HUES64 (cell line): ENCODE data around the gene CPN2.

Source experiments
- H3K27ac ChIP-seq: 2 replicates; pipeline ENCODE4 v1.7.0; 2013; ENCODE audit warnings: low read depth, low read length, inconsistent platforms
- H3K27me3 ChIP-seq: 2 replicates; pipeline ENCODE4 v1.6.1; 2013; ENCODE audit warnings: mild to moderate bottlenecking, low read length; ENCODE audit not compliant: insufficient read depth
- H3K36me3 ChIP-seq: 2 replicates; pipeline ENCODE4 v1.6.1; 2013; ENCODE audit warnings: mild to moderate bottlenecking, low read length; ENCODE audit not compliant: insufficient read depth
- H3K4me1 ChIP-seq: 2 replicates; pipeline ENCODE4 v1.6.1; 2013; ENCODE audit warnings: mild to moderate bottlenecking, low read length, moderate library complexity; ENCODE audit not compliant: insufficient read depth
- H3K4me3 ChIP-seq: 2 replicates; pipeline ENCODE4 v1.5.1; 2013; ENCODE audit warnings: mild to moderate bottlenecking, low read length, moderate library complexity
- H3K9ac ChIP-seq: 2 replicates; pipeline ENCODE4 v1.6.1; 2013; ENCODE audit warnings: mild to moderate bottlenecking, low read depth, low read length
- H3K9me3 ChIP-seq: 2 replicates; pipeline ENCODE4 v1.6.1; 2013; ENCODE audit warnings: low read depth, low read length; ENCODE audit not compliant: insufficient read depth
- WGBS: fragments of 150-250, 120-280 bp; methylation state at CpG from one replicate; pipeline ENCODE4 v1.1.7; 2013; ENCODE audit warnings: missing lambda C conversion rate; 5-methylcytosine and 5-hydroxymethylcytosine counted together

CPN2 gene

GRCh38 chr3:194320100-194320499, 31.0 kb downstream of the CPN2 start:
- Histone ChIP-seq H3K9ac (no peak overlapping the region), H3K4me1 (peaks cover 3% of the 10 kb centered on the region)

GRCh38 chr3:194318511-194319161, 32.5 kb downstream of the CPN2 start:
- H3K27ac ChIP-seq: peak overlapping the region; percentile 66; the same call in 1 of the 2 replicates
- H3K4me3 ChIP-seq: no peak overlapping the region

More at GRCh38 chr3:194320100-194320499, 31.0 kb downstream of the CPN2 start:
- Histone ChIP-seq H3K9me3 (peaks cover 25% of the 10 kb centered on the region), H3K27ac (no peak overlapping the region; the same call in 1 of the 2 replicates), H3K27me3 (peaks cover 18% of the 10 kb centered on the region), H3K36me3 (no peaks in the 10 kb centered on the region), H3K4me3 (no peak overlapping the region)
- WGBS: 94% methylated on average over 5 of the region's 5 CpGs

DNA sequence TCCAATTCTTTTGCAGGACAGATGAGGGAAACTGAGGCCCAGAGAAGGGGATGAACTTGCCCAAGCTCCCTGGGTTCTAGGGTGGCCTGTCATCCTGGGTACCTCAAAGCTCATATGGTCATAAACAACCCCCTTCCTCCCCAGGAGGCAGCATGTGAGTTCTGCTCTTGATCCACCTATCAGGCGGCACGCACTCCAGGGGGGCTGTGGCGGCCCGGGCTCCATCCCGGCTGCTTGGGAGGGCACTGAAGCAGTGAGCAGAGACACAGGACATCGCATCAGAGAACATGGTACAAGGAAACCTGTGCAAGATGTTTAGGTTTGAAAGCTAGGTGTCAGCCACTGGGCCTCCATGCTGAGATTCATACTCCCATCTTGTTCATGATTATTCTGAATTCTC, 34.2 kb downstream of the CPN2 start:
- 94% methylated on average over 6 of the region's 6 CpGs for WGBS
- Histone ChIP-seq H3K9me3 (peaks cover 25% of the 10 kb centered on the region), H3K9ac (no peak overlapping the region), H3K27ac (no peak overlapping the region), H3K4me3 (no peak overlapping the region), H3K36me3 (no peaks in the 10 kb centered on the region), H3K27me3 (peaks cover 41% of the 10 kb centered on the region), H3K4me1 (peaks cover 13% of the 10 kb centered on the region)

More at GRCh38 chr3:194318511-194319161, 32.5 kb downstream of the CPN2 start:
- Histone ChIP-seq H3K4me1 (peaks cover 7% of the 10 kb centered on the region), H3K9me3 (peaks cover 25% of the 10 kb centered on the region), H3K27me3 (peaks cover 27% of the 10 kb centered on the region), H3K9ac (no peak overlapping the region), H3K36me3 (no peaks in the 10 kb centered on the region)
- WGBS: 75% methylated on average over 3 of the region's 3 CpGs

DNA sequence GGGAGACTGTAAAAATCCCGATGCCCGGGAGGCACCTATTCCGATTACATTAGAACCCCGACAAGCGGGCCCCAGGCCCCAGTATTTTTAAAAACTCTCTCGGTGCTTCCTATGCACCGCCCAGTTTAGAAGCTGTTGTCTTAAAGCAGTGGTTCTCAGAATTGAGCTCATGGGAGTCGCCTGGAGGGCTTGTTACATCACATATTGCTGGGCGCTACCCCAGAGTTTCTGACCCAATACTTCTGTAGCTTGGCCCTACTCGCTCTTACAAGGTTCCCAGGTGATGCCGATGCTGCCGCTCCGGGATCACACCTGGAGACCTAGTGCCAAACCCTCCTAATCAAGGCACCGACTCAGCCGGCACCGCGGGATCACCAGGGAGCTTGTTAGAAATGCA, 35.2 kb downstream of the CPN2 start:
- peaks cover 25% of the 10 kb centered on the region for H3K9me3 ChIP-seq
- WGBS: 19% methylated on average over 17 of the region's 17 CpGs
- H3K27me3 ChIP-seq: peaks cover 45% of the 10 kb centered on the region
- H3K4me1 ChIP-seq: peaks cover 13% of the 10 kb centered on the region
- H3K27ac ChIP-seq: no peak overlapping the region
- H3K9ac ChIP-seq: no peak overlapping the region
- peak overlapping the region; percentile 52 for H3K4me3 ChIP-seq
- H3K36me3 ChIP-seq: no peaks in the 10 kb centered on the region

GRCh38 chr3:194315088-194315964, 35.8 kb downstream of the CPN2 start:
- peaks cover 45% of the 10 kb centered on the region for H3K27me3 ChIP-seq
- peaks cover 25% of the 10 kb centered on the region for H3K9me3 ChIP-seq
- no peaks in the 10 kb centered on the region for H3K36me3 ChIP-seq
- WGBS: 6% methylated on average over 54 of the region's 54 CpGs
- H3K9ac ChIP-seq: peak overlapping the region; percentile 51
- no peak overlapping the region for H3K27ac ChIP-seq
- H3K4me3 ChIP-seq: peak overlapping the region; percentile 52
- H3K4me1 ChIP-seq: peaks cover 13% of the 10 kb centered on the region

GRCh38 chr3:194314388-194315068, 36.6 kb downstream of the CPN2 start:
- Histone ChIP-seq H3K9me3 (peaks cover 18% of the 10 kb centered on the region), H3K9ac (no peak overlapping the region; the same call in 1 of the 2 replicates), H3K27ac (no peak overlapping the region), H3K36me3 (no peaks in the 10 kb centered on the region), H3K4me1 (peaks cover 14% of the 10 kb centered on the region), H3K4me3 (peak overlapping the region; percentile 52; the same call in 1 of the 2 replicates), H3K27me3 (peaks cover 45% of the 10 kb centered on the region)
- WGBS: 72% methylated on average over 12 of the region's 13 CpGs

DNA sequence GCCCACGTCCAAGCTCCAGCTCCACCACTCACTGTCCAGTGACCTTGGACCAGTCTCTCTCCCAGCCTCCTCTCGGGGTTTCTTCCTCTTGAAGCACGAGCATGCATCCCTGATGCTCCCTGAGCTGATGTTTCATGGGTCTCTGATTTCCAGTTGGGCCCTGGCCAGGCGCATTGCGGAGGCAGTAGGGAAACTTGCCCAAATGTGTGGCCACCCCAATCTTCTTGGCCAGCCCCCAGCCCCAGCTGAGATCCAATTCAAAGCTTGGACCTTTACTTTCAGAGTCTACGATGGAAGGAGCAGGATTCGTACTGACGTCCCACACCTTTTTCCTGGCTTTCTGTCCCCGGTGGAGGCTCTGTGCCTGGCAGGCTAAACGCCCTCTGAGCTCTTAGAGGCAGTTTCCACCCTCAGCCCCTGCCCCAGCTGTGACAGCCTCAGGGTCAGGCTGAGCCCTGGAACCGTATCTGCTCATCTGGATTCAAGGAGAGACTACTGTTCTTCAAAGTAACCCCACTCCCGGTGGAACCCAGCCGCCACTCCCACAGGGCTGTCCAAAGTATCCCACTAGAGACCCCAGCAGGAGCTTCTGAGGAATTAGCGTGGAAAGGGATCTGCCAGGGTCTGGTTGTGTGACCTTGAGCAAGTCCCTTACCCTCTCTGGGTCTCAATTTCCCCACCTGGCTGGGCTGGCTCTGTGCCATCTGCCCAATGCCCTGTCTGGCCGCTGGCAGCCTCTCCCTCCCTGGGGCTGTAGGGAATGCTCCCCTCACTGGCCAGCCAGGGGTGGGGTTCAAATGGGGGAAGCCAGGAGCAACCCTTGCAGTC, 37.4 kb downstream of the CPN2 start:
- H3K27ac ChIP-seq: no peak overlapping the region
- peaks cover 11% of the 10 kb centered on the region for H3K9me3 ChIP-seq
- no peak overlapping the region for H3K9ac ChIP-seq
- peaks cover 45% of the 10 kb centered on the region for H3K27me3 ChIP-seq
- WGBS: 84% methylated on average over 15 of the region's 15 CpGs
- peaks cover 17% of the 10 kb centered on the region for H3K4me1 ChIP-seq
- no peaks in the 10 kb centered on the region for H3K36me3 ChIP-seq
- H3K4me3 ChIP-seq: no peak overlapping the region

DNA sequence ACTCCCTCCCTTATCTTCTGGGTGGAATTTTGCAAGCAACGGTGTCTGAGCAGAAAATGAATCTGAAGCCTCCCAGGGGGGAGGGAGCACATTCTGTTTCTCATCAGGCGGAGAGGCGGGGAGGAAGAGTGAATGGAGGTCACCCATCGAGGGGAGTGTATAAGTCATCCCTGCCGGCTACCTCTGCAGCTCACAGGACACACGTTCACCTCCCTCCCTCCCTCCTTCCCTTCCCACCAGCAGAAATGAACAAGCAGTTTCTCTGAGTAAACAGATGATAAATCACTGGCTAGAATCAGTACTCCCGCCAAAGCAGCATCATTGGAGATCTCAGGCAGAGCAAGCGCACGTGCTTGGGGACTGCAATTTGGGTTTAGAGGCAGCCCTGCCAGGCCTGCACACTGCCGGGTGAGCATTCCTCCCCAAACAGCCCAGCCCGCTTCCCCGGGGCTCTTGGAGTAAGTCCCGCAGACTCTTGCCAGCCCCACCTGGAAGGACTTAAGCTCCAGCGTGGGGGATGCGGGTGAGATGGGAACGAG, 38.3 kb downstream of the CPN2 start:
- Histone ChIP-seq H3K9ac (no peak overlapping the region), H3K27ac (no peak overlapping the region), H3K27me3 (peaks cover 45% of the 10 kb centered on the region), H3K4me1 (peaks cover 21% of the 10 kb centered on the region), H3K36me3 (no peaks in the 10 kb centered on the region), H3K9me3 (peaks cover 2% of the 10 kb centered on the region; the same call in 1 of the 2 replicates), H3K4me3 (no peak overlapping the region)
- 62% methylated on average over 15 of the region's 16 CpGs for WGBS

- H3K9ac ChIP-seq: no peak overlapping the region
- peaks cover 23% of the 10 kb centered on the region for H3K4me1 ChIP-seq
- no peaks in the 10 kb centered on the region for H3K36me3 ChIP-seq
- no peak overlapping the region for H3K4me3 ChIP-seq
- 92% methylated on average over 7 of the region's 7 CpGs for WGBS
- no peaks in the 10 kb centered on the region for H3K9me3 ChIP-seq
- no peak overlapping the region for H3K27ac ChIP-seq
- H3K27me3 ChIP-seq: peaks cover 44% of the 10 kb centered on the region
These were observed 38.9 kb downstream of the CPN2 start for GRCh38 chr3:194312186-194312742.

DNA sequence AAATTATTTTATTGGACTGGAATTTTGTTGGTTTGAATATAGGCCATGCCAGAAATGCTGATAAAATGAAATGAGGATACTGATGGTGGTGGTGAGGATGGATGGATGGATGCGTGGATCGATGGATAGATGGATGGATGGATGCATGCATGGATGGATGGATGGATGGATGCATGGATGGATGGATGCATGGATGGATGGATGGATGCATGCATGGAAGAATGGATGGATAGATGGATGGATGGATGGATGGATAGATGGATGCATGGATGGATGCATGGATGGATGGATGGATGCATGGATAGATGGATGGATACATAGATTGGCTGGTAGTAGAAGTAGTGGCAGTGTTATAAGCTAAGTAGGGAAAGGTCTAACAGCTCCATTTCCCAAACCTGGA, 40.1 kb downstream of the CPN2 start:
- H3K4me3 ChIP-seq: no peak overlapping the region
- no peaks in the 10 kb centered on the region for H3K9me3 ChIP-seq
- no peak overlapping the region for H3K27ac ChIP-seq
- H3K9ac ChIP-seq: no peak overlapping the region
- WGBS: 95% methylated on average over 2 of the region's 2 CpGs
- H3K36me3 ChIP-seq: no peaks in the 10 kb centered on the region
- H3K27me3 ChIP-seq: peaks cover 31% of the 10 kb centered on the region
- H3K4me1 ChIP-seq: peaks cover 35% of the 10 kb centered on the region
